ENCODE results near the gene PCDHGB2.
"Not testable (repeated sequence)": the region's sequence is repeated elsewhere in the genome, so short reads cannot be mapped to it uniquely, and the experiment has no call there.

Gene PCDHGB2

DNA sequence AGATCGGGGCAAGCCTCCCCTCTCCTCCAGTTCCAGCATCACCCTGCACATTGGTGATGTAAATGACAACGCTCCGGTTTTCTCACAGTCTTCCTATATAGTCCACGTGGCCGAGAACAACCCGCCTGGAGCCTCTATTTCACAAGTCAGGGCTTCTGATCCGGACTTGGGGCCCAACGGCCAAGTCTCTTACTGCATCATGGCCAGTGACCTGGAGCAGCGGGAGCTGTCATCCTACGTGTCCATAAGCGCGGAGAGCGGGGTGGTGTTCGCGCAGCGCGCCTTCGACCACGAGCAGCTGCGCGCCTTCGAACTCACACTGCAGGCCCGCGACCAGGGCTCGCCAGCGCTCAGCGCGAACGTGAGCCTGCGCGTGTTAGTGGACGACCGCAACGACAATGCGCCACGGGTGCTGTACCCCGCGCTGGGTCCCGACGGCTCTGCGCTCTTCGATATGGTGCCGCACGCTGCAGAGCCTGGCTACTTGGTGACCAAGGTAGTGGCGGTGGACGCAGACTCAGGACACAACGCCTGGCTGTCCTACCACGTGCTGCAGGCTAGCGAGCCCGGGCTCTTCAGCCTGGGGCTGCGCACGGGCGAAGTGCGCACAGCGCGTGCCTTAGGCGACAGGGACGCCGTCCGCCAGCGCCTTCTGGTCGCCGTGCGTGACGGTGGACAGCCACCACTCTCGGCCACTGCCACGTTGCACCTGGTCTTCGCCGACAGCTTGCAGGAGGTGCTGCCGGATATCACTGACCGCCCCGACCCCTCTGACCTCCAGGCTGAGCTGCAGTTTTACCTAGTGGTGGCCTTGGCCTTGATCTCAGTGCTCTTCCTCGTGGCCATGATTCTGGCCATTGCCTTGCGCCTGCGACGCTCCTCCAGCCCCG, 29.6 kb downstream of the PCDHGB2 start:
- Histone ChIP-seq H3K4me3 (ENCODE audit: low read length) (no peak overlapping the region), H3K4me1 (ENCODE audit: control insufficient read depth, low read length) (no peaks in the 10 kb centered on the region)

DNA sequence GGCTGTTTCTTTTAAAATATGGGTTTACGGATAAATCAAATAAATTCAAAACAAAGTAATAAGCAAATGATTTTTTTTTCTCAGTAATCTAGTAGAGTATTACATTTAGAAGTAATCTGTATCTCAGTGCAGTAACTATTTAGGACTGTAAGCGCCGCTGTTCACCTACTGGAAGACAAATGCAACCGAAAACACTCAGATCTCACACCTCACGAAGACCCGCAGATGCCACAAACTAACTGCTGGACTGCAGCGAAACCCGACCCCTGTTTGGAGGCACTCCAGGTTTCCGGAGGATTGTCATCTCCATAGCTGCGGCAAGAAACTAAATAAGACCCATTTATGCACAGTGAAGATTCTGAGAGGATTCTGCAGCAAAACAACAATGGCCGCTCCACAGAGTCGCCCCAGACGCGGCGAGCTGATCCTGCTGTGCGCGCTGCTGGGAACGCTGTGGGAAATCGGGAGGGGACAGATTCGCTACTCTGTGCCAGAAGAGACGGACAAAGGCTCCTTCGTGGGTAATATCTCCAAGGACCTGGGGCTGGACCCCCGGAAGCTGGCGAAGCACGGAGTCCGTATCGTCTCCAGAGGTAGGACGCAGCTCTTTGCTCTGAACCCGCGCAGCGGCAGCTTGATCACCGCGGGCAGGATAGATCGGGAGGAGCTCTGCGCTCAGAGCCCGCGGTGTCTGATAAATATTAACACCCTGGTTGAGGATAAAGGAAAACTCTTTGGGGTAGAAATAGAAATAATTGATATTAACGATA, 32.8 kb downstream of the PCDHGB2 start, which contains the start of gene PCDHGA8:
TSS of gene PCDHGA8 (plus strand) at position 205 of the 770 bp plus-strand sequence. CDS start at position 386, 181 bp downstream.
- no peak for TF ChIP-seq EZH2phosphoT487 (IDR thresholded peaks at IDR 0.05; ENCODE audit: borderline replicate concordance, low read length)
- TF ChIP-seq, protein P1, sequence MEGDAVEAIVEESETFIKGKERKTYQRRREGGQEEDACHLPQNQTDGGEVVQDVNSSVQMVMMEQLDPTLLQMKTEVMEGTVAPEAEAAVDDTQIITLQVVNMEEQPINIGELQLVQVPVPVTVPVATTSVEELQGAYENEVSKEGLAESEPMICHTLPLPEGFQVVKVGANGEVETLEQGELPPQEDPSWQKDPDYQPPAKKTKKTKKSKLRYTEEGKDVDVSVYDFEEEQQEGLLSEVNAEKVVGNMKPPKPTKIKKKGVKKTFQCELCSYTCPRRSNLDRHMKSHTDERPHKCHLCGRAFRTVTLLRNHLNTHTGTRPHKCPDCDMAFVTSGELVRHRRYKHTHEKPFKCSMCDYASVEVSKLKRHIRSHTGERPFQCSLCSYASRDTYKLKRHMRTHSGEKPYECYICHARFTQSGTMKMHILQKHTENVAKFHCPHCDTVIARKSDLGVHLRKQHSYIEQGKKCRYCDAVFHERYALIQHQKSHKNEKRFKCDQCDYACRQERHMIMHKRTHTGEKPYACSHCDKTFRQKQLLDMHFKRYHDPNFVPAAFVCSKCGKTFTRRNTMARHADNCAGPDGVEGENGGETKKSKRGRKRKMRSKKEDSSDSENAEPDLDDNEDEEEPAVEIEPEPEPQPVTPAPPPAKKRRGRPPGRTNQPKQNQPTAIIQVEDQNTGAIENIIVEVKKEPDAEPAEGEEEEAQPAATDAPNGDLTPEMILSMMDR (IDR thresholded peaks at IDR 0.05; ENCODE audit: low read depth, low read length, poor library complexity, severe bottlenecking), result no peak
- H4K20me1 ChIP-seq (ENCODE audit: control insufficient read depth, insufficient read depth, low read depth, low read length), result no peaks in the 10 kb centered on the region
- H3K4me3 ChIP-seq (ENCODE audit: low read length), result no peak within 1 kb of the TSS
- no peak within 1 kb of the TSS for H3K4me2 ChIP-seq (ENCODE audit: low read length)
- no peaks in the 10 kb centered on the region for H3K9me2 ChIP-seq (replicated peaks; ENCODE audit: control insufficient read depth, low read length)
- H3K36me3 ChIP-seq (ENCODE audit: control insufficient read depth, low read length), result peaks cover 41% of the 10 kb centered on the region
- peaks cover 2% of the 10 kb centered on the region; the same call in 1 of the 2 replicates for H3F3A ChIP-seq (ENCODE audit: control insufficient read depth, insufficient read depth)
- peaks cover 7% of the 10 kb centered on the region for H3K79me2 ChIP-seq (ENCODE audit: control insufficient read depth, low read length)
- H3K27me3 ChIP-seq (ENCODE audit: control insufficient read depth, low read length), result no peaks in the 10 kb centered on the region
- peaks cover 38% of the 10 kb centered on the region for H3K9me3 ChIP-seq (ENCODE audit: control insufficient read depth, insufficient read depth, low read length)
- H3K4me1 ChIP-seq (ENCODE audit: control insufficient read depth, low read length), result no peaks in the 10 kb centered on the region
- H3K27ac ChIP-seq (ENCODE audit: low read depth, low read length), result no peak within 1 kb of the TSS

More for the DNA sequence above, 29.6 kb downstream of the PCDHGB2 start:
- Histone ChIP-seq H3K27me3 (ENCODE audit: control insufficient read depth, low read length) (no peaks in the 10 kb centered on the region), H3K4me2 (ENCODE audit: low read length) (no peak overlapping the region), H3K9me3 (ENCODE audit: control insufficient read depth, insufficient read depth, low read length) (peaks cover 32% of the 10 kb centered on the region), H3K36me3 (ENCODE audit: control insufficient read depth, low read length) (peaks cover 43% of the 10 kb centered on the region), H3K27ac (ENCODE audit: low read depth, low read length) (no peak overlapping the region), H3K79me2 (ENCODE audit: control insufficient read depth, low read length) (peaks cover 7% of the 10 kb centered on the region), H3K9me2 (replicated peaks; ENCODE audit: control insufficient read depth, low read length) (no peaks in the 10 kb centered on the region), H3F3A (ENCODE audit: control insufficient read depth, insufficient read depth) (peaks cover 2% of the 10 kb centered on the region; the same call in 1 of the 2 replicates), H4K20me1 (ENCODE audit: control insufficient read depth, insufficient read depth, low read depth, low read length) (no peaks in the 10 kb centered on the region)
- TF ChIP-seq, protein P1 (IDR thresholded peaks at IDR 0.05; ENCODE audit: low read depth, low read length, poor library complexity, severe bottlenecking), result no peak
- TF ChIP-seq EZH2phosphoT487 (IDR thresholded peaks at IDR 0.05; ENCODE audit: borderline replicate concordance, low read length), result no peak

DNA sequence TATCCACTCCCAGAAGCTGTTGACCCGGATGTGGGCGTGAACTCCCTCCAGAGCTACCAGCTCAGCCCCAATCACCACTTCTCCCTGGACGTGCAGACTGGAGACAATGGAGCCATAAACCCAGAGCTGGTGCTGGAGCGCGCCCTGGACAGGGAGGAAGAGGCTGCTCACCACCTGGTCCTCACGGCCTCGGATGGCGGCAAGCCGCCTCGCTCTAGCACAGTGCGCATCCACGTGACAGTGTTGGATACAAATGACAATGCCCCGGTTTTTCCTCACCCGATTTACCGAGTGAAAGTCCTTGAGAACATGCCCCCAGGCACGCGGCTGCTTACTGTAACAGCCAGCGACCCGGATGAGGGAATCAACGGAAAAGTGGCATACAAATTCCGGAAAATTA, 33.5 kb downstream of the PCDHGB2 start:
- Histone ChIP-seq H3K27ac (ENCODE audit: low read depth, low read length) (no peak overlapping the region), H3K4me1 (ENCODE audit: control insufficient read depth, low read length) (no peaks in the 10 kb centered on the region), H3F3A (ENCODE audit: control insufficient read depth, insufficient read depth) (peaks cover 2% of the 10 kb centered on the region; the same call in 1 of the 2 replicates), H3K9me2 (replicated peaks; ENCODE audit: control insufficient read depth, low read length) (no peaks in the 10 kb centered on the region), H3K4me3 (ENCODE audit: low read length) (no peak overlapping the region), H3K9me3 (ENCODE audit: control insufficient read depth, insufficient read depth, low read length) (peaks cover 36% of the 10 kb centered on the region), H3K27me3 (ENCODE audit: control insufficient read depth, low read length) (no peaks in the 10 kb centered on the region), H3K79me2 (ENCODE audit: control insufficient read depth, low read length) (peaks cover 7% of the 10 kb centered on the region), H3K4me2 (ENCODE audit: low read length) (no peak overlapping the region), H4K20me1 (ENCODE audit: control insufficient read depth, insufficient read depth, low read depth, low read length) (no peaks in the 10 kb centered on the region), H3K36me3 (ENCODE audit: control insufficient read depth, low read length) (peaks cover 41% of the 10 kb centered on the region)
- no peak for TF ChIP-seq EZH2phosphoT487 (IDR thresholded peaks at IDR 0.05; ENCODE audit: borderline replicate concordance, low read length)
- TF ChIP-seq, protein P1 (IDR thresholded peaks at IDR 0.05; ENCODE audit: low read depth, low read length, poor library complexity, severe bottlenecking), result no peak

DNA sequence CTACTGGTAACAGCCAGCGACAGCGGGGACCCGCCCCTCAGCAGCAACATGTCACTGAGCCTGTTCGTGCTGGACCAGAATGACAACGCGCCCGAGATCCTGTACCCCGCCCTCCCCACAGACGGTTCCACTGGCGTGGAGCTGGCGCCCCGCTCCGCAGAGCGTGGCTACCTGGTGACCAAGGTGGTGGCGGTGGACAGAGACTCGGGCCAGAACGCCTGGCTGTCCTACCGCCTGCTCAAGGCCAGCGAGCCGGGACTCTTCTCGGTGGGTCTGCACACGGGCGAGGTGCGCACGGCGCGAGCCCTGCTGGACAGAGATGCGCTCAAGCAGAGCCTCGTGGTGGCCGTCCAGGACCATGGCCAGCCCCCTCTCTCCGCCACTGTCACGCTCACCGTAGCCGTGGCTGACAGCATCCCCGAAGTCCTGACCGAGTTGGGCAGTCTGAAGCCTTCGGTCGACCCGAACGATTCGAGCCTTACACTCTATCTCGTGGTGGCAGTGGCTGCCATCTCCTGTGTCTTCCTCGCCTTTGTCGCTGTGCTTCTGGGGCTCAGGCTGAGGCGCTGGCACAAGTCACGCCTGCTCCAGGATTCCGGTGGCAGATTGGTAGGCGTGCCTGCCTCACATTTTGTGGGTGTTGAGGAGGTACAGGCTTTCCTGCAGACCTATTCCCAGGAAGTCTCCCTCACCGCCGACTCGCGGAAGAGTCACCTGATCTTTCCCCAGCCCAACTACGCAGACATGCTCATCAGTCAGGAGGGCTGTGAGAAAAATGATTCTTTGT, 34.8 kb downstream of the PCDHGB2 start:
- H3K9me3 ChIP-seq (ENCODE audit: control insufficient read depth, insufficient read depth, low read length), result peaks cover 34% of the 10 kb centered on the region
- not testable (repeated sequence) for H3K27ac ChIP-seq (ENCODE audit: low read depth, low read length); H3K27me3 ChIP-seq (ENCODE audit: control insufficient read depth, low read length)

More for the DNA sequence above, 34.8 kb downstream of the PCDHGB2 start:
- not testable (repeated sequence) for H3K4me2 ChIP-seq (ENCODE audit: low read length); H3K9me2 ChIP-seq (replicated peaks; ENCODE audit: control insufficient read depth, low read length); H3K4me3 ChIP-seq (ENCODE audit: low read length); H3K79me2 ChIP-seq (ENCODE audit: control insufficient read depth, low read length); H3F3A ChIP-seq (ENCODE audit: control insufficient read depth, insufficient read depth); H4K20me1 ChIP-seq (ENCODE audit: control insufficient read depth, insufficient read depth, low read depth, low read length); H3K4me1 ChIP-seq (ENCODE audit: control insufficient read depth, low read length)
- peaks cover 41% of the 10 kb centered on the region for H3K36me3 ChIP-seq (ENCODE audit: control insufficient read depth, low read length)

Data from DOHH2 (cell line).